Measurements from ENCODE around the gene TUBA3D. TPM values are rescaled to one million over a fixed set of nuclear protein-coding genes. Genes with fewer than 3 reads are reported as not detected.
A peak's percentile ranks its signal among the peaks of the same experiment; 100 is the strongest.
"Not testable (repeated sequence)": the region's sequence is repeated elsewhere in the genome, so short reads cannot be mapped to it uniquely, and the experiment has no call there.

The TUBA3D gene
- total RNA-seq, 4 donors from 2014 or later, result 1.3 TPM; not detected in 3

DNA sequence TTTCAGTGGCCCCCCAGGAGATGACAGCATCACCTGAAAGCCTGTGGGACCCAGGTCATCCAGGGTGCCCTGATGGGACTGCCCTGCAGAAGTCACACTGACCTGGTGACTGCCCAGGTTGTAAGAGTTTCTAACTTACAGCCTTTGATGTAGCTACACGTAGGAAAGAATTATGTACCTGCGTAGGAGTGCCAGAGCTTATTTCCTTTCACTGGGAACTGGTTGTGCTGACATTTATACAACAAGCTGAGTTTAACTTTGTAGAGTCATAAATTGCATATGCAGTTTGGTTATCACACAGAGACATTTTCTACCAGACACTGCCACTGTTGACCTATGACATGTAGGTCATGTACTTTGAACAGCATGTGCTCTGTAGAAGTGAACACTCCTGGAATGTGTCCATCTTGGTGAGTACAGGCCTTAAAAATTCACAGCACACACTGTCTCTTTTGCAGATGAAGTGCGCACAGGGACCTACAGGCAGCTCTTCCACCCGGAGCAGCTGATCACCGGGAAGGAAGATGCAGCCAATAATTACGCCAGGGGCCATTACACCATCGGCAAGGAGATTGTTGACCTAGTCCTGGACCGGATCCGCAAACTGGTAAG, 3.0 kb downstream of the TUBA3D start:
- H3K27ac ChIP-seq; H3K36me3 ChIP-seq; DNase-seq; H3K4me3 ChIP-seq (replicated peaks in 1 of 3); H3K4me1 ChIP-seq; H3K27me3 ChIP-seq; intact Hi-C loops (cut with DNase I); H3K9me3 ChIP-seq: not testable (repeated sequence)
- WGBS, 2 donors, result 95 to 98% methylated on average over 9 of the region's 9 CpGs

DNA sequence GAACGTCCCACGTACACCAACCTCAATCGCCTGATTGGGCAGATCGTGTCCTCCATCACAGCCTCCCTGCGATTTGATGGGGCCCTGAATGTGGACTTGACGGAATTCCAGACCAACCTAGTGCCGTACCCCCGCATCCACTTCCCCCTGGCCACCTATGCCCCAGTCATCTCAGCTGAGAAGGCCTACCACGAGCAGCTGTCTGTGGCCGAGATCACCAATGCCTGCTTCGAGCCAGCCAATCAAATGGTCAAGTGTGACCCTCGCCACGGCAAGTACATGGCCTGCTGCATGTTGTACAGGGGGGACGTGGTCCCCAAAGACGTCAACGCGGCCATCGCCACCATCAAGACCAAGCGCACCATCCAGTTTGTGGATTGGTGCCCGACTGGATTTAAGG, 4.4 kb downstream of the TUBA3D start:
- H3K4me1 ChIP-seq; H3K27ac ChIP-seq; H3K4me3 ChIP-seq (replicated peaks in 1 of 3); DNase-seq; H3K36me3 ChIP-seq; intact Hi-C loops (cut with DNase I); H3K9me3 ChIP-seq; H3K27me3 ChIP-seq: not testable (repeated sequence)
- WGBS, 2 donors, result 98 to 100% methylated on average over 1 to 16 of the region's 20 CpGs

DNA sequence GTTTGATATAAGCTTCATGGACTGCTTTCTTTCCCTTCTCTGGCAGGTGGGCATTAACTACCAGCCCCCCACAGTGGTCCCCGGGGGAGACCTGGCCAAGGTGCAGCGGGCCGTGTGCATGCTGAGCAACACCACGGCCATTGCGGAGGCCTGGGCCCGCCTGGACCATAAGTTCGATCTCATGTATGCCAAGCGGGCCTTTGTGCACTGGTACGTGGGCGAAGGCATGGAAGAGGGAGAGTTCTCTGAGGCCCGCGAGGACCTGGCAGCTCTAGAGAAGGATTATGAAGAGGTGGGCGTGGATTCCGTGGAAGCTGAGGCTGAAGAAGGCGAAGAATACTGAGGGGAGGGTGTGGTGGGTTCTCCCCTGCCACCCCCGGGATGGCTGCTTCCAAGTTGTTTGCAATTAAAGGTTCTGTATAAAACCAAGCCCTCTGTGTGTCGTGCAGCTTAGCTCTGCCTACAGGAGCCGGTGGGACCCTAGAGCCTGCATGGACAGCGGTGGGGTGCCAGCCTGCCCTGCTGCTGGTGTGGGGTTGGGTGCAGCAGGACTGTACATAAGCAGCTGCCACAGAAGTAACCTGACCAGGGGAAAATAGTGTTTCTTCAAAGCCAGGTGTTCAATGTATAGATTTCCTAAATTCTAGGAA, 6.7 kb downstream of the TUBA3D start:
- H3K27ac ChIP-seq; H3K36me3 ChIP-seq; H3K27me3 ChIP-seq; intact Hi-C loops (cut with DNase I); H3K9me3 ChIP-seq; DNase-seq; H3K4me1 ChIP-seq; H3K4me3 ChIP-seq (replicated peaks in 1 of 3): not testable (repeated sequence)
- WGBS, 2 donors, result 95 to 97% methylated on average over 14 to 19 of the region's 19 CpGs

DNA sequence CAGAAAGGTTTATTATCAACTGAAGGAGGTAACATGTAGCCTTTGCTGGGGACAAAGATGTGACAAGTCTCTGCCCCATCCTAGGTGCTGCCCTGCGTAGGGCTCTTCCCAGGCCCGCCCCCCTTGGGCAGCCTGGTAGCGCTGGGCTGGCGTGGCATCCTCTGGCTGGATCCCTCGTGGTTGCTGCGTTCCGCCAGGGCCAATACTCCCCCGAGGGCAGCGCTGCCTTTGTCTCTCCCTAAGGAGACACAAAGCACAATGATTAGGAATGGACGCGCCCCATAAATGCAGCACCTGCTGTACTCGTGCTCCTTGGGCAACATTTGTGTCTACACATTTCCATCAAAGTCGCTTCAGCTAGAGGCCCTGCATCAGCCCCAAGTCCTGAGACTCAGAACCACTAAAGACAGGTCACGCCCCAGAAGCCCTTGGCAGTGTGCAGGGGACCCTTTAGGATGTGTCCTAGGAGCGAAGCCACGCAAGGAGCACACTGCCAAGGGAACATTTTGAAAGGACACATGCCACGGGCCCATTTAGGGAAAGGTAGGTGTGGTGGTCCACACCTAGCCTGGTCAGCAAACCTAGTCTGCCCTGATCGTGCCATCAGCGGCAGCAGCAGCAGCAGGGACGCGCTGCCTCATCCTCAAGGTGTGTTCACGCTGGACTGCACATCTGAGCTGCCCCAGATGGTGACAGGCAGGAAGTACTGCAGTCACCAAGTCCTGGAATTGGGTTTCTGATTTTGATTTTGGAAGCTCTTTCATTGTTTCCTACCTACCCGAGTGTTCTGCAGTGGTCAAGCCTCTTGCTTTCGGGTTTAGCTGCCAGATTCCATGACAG, 8.3 kb downstream of the TUBA3D start:
- H3K4me3 ChIP-seq (replicated peaks in 1 of 3); H3K27ac ChIP-seq; H3K9me3 ChIP-seq; DNase-seq; H3K4me1 ChIP-seq; H3K36me3 ChIP-seq; intact Hi-C loops (cut with DNase I); H3K27me3 ChIP-seq: not testable (repeated sequence)
- WGBS, 2 donors, result 91 to 95% methylated on average over 15 to 23 of the region's 24 CpGs

- H3K9me3 ChIP-seq; H3K4me3 ChIP-seq (replicated peaks in 1 of 3); H3K27ac ChIP-seq; H3K27me3 ChIP-seq; intact Hi-C loops (cut with DNase I); H3K36me3 ChIP-seq; DNase-seq: not testable (repeated sequence)
- peaks cover 4 to 14% of the 10 kb centered on the region in 2 donors for H3K4me1 ChIP-seq
- 88 to 89% methylated on average over 6 to 11 of the region's 11 CpGs for WGBS, 2 donors
These were observed 9.1 kb downstream of the TUBA3D start for GRCh38 chr2:131484906-131485460.

DNA sequence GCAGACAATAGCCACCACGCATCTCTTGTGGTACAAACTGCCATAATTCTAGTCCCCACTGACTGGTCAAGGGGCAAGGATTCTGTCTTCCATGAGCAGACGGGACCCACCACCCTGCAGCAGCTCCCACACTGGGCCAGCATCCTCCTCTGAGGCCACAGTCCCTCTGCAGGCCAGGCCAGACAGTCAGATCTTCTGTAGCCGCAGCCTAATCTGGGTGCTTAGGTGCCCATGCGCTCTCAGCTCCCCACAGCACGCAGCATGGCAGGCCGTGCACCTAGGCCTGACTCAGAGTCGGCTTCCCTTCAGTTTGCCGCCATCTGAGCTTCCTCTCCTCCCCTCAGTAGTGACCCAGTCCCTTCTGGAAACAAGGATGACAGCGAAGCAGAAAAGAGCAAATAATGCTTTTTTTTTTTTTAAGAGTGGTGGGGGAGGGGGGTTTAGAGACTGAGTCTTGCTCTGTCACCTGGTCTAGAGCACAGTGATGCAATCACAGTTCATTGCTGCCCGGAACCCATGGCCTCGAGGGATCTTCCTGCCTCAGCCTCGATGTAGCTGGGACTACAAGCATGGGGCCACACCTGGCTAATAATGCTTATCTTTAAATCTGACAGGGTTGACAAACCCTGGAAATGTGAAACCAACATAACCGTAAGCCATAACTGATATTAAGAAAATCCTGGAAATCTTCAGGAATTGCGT, 10.4 kb downstream of the TUBA3D start:
- H3K4me1 ChIP-seq, result peaks cover 16 to 28% of the 10 kb centered on the region in 2 donors
- WGBS, 2 donors, result 94 to 96% methylated on average over 13 of the region's 14 CpGs
- DNase-seq; H3K27me3 ChIP-seq; H3K27ac ChIP-seq; H3K4me3 ChIP-seq (replicated peaks in 1 of 3); intact Hi-C loops (cut with DNase I); H3K36me3 ChIP-seq; H3K9me3 ChIP-seq: not testable (repeated sequence)

DNA sequence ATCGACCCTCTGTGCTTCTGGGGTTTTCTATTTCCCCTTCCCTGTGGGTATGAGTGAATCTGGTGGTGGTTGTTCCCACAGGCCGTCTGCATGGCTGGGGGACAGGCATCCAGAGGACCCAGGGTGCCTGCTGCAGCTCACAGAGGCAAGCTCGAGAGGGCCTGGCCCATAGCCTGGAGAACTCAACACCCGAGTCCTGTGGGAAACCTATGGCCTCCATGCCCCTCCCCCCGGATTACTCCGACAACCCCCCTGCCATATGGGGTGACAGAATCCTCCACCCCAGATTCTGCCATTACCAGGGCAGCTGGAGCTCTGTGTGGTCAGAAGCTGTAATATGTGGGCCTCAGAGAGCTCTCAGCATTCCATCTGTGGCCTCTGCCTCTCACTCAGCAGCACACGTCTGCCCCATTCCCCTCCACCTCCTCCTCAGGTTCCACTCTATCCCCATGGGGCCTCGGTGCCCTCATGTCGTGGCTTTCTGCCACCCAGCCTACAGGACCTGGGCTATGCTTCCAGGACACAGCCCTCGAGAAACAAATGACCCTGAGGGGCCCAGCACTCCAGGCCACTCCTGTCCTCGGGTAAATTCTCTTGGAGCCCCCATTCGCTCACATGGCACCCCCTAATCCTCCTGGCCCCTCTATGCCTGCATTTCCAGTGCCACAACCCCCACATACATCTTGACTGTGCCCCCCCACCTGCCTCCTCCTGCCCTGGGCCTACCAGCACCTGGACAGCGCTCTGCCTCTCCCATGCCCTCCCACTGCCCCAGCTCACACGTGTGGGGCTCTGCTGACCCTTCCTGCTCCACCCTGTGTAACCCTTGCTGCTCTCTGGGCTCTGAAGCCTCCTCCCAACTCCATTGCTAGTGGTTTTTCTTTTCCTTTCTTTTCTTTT, 12.6 kb downstream of the TUBA3D start:
- intact Hi-C loops (cut with DNase I), result no loop called here
- Histone ChIP-seq H3K27me3 (no peaks in the 10 kb centered on the region), H3K4me3 (replicated peaks in 1 of 3) (no peak overlapping the region), H3K4me1 (peaks cover 16 to 29% of the 10 kb centered on the region in 2 donors), H3K36me3 (no peaks in the 10 kb centered on the region), H3K9me3 (no peaks in the 10 kb centered on the region), H3K27ac (peak overlapping the region in 2 of 3 donors; percentile 1 to 63)
- DNase-seq, result peak; percentile 71 to 84
- no peak for TF ChIP-seq POLR2A (IDR thresholded peaks at IDR 0.05)
- TF ChIP-seq, protein P1, sequence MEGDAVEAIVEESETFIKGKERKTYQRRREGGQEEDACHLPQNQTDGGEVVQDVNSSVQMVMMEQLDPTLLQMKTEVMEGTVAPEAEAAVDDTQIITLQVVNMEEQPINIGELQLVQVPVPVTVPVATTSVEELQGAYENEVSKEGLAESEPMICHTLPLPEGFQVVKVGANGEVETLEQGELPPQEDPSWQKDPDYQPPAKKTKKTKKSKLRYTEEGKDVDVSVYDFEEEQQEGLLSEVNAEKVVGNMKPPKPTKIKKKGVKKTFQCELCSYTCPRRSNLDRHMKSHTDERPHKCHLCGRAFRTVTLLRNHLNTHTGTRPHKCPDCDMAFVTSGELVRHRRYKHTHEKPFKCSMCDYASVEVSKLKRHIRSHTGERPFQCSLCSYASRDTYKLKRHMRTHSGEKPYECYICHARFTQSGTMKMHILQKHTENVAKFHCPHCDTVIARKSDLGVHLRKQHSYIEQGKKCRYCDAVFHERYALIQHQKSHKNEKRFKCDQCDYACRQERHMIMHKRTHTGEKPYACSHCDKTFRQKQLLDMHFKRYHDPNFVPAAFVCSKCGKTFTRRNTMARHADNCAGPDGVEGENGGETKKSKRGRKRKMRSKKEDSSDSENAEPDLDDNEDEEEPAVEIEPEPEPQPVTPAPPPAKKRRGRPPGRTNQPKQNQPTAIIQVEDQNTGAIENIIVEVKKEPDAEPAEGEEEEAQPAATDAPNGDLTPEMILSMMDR (IDR thresholded peaks at IDR 0.05), result no peak
- WGBS, 2 donors, result 41 to 44% methylated on average over 14 of the region's 14 CpGs

- H3K27me3 ChIP-seq; H3K36me3 ChIP-seq; H3K9me3 ChIP-seq; intact Hi-C loops (cut with DNase I): not testable (repeated sequence)
- Histone ChIP-seq H3K4me3 (replicated peaks in 1 of 3) (peak overlapping the region in 1 of 3 donors; percentile 80), H3K4me1 (peaks cover 24 to 46% of the 10 kb centered on the region in 2 donors), H3K27ac (peak overlapping the region; percentile 54 to 93 (median 74))
- peak; percentile 83 to 89 for DNase-seq
- 32 to 52% methylated on average over 18 to 19 of the region's 20 CpGs for WGBS, 2 donors
These were observed 14.9 kb downstream of the TUBA3D start for GRCh38 chr2:131490616-131491468.

DNA sequence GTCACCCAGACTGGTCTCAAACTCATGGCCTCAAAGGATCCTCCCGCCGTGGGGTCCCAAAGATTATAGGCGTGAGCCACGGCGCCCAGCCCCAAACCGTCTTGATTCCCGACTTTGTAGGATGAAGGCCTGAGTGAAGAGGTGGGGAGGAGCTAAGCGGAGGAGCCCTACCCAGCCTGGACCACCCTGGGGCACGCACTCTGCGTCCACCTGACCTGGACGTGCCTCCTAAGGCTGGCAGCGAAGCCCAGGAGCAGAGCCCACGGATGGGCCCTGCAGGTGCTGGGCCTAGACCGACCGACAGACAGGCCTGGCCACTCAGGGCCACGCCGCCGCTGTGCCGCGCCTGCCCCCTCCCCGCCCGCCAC, 15.5 kb downstream of the TUBA3D start:
- peaks cover 24 to 46% of the 10 kb centered on the region in 2 donors for H3K4me1 ChIP-seq
- H3K4me3 ChIP-seq (replicated peaks in 1 of 3), result peak overlapping the region in 1 of 3 donors; percentile 80
- peak; percentile 19 to 37 for DNase-seq
- H3K9me3 ChIP-seq; intact Hi-C loops (cut with DNase I); H3K27me3 ChIP-seq; H3K36me3 ChIP-seq: not testable (repeated sequence)
- H3K27ac ChIP-seq, result peak overlapping the region; percentile 54 to 93 (median 74)
- 22 to 28% methylated on average over 2 to 7 of the region's 22 CpGs for WGBS, 2 donors

Data from thyroid gland (tissue), 4 donors.